Activated CD4-positive, alpha-beta memory T cell treated with anti-CD3 and anti-CD28 coated beads, Interleukin-2, amount 10 ng/mL, durations not matched to agents 7 days and 5 days (primary cell): ENCODE measurements around the gene TOGARAM2. TPM values are rescaled to one million over a fixed set of nuclear protein-coding genes. Genes with fewer than 3 reads are reported as not detected.
"Not testable (repeated sequence)": the region's sequence is repeated elsewhere in the genome, so short reads cannot be mapped to it uniquely, and the experiment has no call there.

Source experiments
- CTCF ChIA-PET: fragments of 350-600 bp; sonication (Branson Sonifier 250); formaldehyde crosslinking; loops from one replicate; lab custom pipeline; 2021; ENCODE audit warnings: antibody characterized with exemption, inconsistent platforms; lab: Charles Lee
- POLR2A ChIA-PET: fragments of 350-600 bp; sonication (Branson Sonifier 250); formaldehyde crosslinking; loops from one replicate; lab custom pipeline; 2021; ENCODE audit warnings: antibody characterized with exemption; lab: Charles Lee
- DNase-seq: peaks from one replicate; pipeline ENCODE4 v3.0.0-alpha.2; 2020
- H3K27ac Mint-ChIP-seq: one replicate; pipeline ENCODE4 v1.8.0; 2021; ENCODE audit warnings: mild to moderate bottlenecking, mixed read lengths
- H3K27me3 Mint-ChIP-seq: one replicate; pipeline ENCODE4 v1.8.0; 2021; ENCODE audit warnings: mixed read lengths
- H3K36me3 Mint-ChIP-seq: one replicate; pipeline ENCODE4 v1.8.0; 2021; ENCODE audit warnings: low read depth, mixed read lengths
- H3K4me1 Mint-ChIP-seq: one replicate; pipeline ENCODE4 v1.8.0; 2021; ENCODE audit warnings: mixed read lengths
- H3K4me3 Mint-ChIP-seq: one replicate; pipeline ENCODE4 v1.8.0; 2021; ENCODE audit warnings: mild to moderate bottlenecking, mixed read lengths
- H3K9me3 Mint-ChIP-seq: one replicate; pipeline ENCODE4 v1.8.0; 2021; ENCODE audit warnings: mixed read lengths
- total RNA-seq, 2 experiments: library from RNA; stranded (reverse); gene quantifications; one replicate each; pipeline ENCODE4 v1.2.3, GENCODE V29; 2021

Gene TOGARAM2
- total RNA-seq, 2 experiments from 2014 or later = 8.9 to 10.3 TPM

DNA sequence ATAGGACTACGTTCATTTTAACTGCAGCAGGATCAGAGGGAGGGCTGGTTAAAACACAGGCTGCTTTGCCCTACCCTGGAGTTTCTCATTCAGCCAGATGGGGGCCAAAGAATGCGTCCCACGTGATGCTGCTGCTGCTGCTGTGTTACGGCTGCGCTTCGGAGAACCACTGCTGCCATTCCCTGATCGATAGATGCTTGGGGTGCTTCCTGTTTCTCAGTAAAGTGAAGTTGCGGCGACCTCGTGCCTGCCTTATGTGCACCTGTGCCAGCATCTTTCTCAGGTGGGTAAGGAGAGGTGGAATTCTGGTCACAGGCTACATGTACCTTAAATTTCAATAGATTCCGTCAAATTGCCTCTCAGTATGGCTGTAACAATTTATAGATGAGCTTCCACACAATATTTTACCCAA, 24.7 kb upstream of the TOGARAM2 start:
- ChIA-PET CTCF (interaction anchor here (0.6 to 1.9 kb wide), 16 partner anchors 9 to 352 kb away, joined by 3 to 10 read pairs (median 3); partner anchors contain the start of gene TRMT61B), POLR2A (interaction anchor here (0.8 to 1.9 kb wide), 2 partner anchors 62 to 146 kb away, joined by 3 to 4 read pairs; partner anchors contain the start of genes SPDYA and WDR43)
- peak; percentile 40 for DNase-seq
- H3K36me3 Mint-ChIP-seq = no peaks in the 10 kb centered on the region
- H3K4me1 Mint-ChIP-seq = peaks cover 8% of the 10 kb centered on the region
- no peak overlapping the region for H3K27ac Mint-ChIP-seq
- peaks cover 3% of the 10 kb centered on the region for H3K27me3 Mint-ChIP-seq
- no peak overlapping the region for H3K4me3 Mint-ChIP-seq
- H3K9me3 Mint-ChIP-seq = no peaks in the 10 kb centered on the region

DNA sequence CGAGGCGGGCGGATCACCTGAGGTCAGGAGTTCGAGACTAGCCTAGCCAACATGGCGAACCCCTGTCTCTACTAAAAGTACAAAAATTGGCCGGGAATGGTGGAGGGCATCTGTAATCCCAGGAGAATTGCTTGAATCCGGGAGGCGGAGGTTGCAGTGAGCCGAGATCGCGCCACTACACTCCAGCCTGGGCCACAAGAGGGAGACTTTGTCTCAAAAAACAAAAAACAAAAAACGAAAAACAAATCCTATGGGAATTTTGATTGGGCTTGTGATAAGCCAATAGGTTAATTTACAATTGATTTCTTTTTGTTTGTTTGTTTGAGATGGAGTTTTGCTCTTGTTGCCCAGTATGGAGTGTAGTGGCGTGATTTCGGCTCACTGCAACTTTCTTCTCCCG, 24.2 kb upstream of the TOGARAM2 start:
- Mint-ChIP-seq H3K4me3 (no peak overlapping the region), H3K27me3 (peaks cover 3% of the 10 kb centered on the region), H3K36me3 (no peaks in the 10 kb centered on the region), H3K27ac (no peak overlapping the region), H3K4me1 (peaks cover 8% of the 10 kb centered on the region), H3K9me3 (no peaks in the 10 kb centered on the region)
- POLR2A ChIA-PET = interaction anchor here (1.9 kb wide), 1 partner anchor 63 kb away, joined by 4 read pairs; the partner anchor contains the start of gene WDR43
- CTCF ChIA-PET = interaction anchor here (1.0 to 1.9 kb wide), 10 partner anchors 20 to 352 kb away, joined by 3 to 10 read pairs (median 4); partner anchors contain the start of gene TRMT61B
- DNase-seq = no peak

DNA sequence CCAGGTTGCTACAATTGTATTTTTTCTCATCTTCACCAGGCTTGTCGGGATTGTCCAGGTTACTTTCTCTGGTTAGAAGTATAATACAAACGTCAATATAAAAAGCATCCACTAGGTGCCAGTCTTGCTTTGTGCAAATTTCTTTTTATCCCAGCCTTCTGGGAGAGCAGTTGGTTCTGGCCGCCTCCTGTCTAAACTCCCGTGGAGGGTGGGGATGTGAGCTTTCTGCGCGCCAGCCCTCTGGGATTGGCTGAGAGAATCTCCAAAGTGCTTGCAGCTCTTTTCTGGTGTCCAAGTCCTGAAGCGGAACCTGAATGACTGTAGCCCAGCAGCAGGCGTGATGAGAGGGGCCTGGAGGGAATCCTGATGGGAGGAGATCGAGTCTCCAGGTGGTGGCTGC, 22.4 kb upstream of the TOGARAM2 start:
- Mint-ChIP-seq H3K27me3 (peaks cover 3% of the 10 kb centered on the region), H3K36me3 (no peaks in the 10 kb centered on the region), H3K4me3 (no peak overlapping the region), H3K9me3 (no peaks in the 10 kb centered on the region), H3K27ac (no peak overlapping the region), H3K4me1 (peaks cover 8% of the 10 kb centered on the region)
- peak; percentile 50 for DNase-seq
- POLR2A ChIA-PET = interaction anchor here (0.9 to 1.3 kb wide), 2 partner anchors 53 to 56 kb away, joined by 3 to 8 read pairs; no protein-coding TSS in a partner anchor
- CTCF ChIA-PET = interaction anchor here (0.8 to 2.4 kb wide), 15 partner anchors 9 to 350 kb away, joined by 3 to 15 read pairs (median 5); no protein-coding TSS in a partner anchor

DNA sequence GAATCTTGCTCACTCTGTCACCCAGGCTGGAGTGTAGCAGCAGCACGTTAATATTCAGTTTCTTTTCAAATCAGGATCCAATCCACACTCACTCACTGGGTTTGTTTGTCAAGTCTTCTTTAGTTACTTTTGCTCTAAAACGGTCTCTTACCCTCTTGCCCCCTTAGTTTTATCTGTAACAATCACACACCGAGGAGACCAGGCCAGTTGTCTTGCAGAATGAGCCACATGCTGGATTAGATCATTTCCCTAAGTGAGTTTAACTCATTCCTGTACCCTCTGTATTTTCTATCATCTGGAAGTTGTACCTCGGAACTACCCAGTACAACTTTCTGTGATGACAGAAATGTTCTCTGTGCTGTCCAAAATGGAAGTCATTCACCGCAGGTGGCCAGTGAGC, 20.7 kb upstream of the TOGARAM2 start:
- Mint-ChIP-seq H3K27me3 (peaks cover 3% of the 10 kb centered on the region), H3K4me1 (peaks cover 8% of the 10 kb centered on the region), H3K9me3 (no peaks in the 10 kb centered on the region), H3K27ac (no peak overlapping the region), H3K4me3 (no peak overlapping the region), H3K36me3 (no peaks in the 10 kb centered on the region)
- DNase-seq = no peak
- CTCF ChIA-PET = interaction anchor here (1.0 to 1.2 kb wide), 2 partner anchors 237 to 240 kb away, joined by 3 read pairs; no protein-coding TSS in a partner anchor
- POLR2A ChIA-PET = no interaction called here

DNA sequence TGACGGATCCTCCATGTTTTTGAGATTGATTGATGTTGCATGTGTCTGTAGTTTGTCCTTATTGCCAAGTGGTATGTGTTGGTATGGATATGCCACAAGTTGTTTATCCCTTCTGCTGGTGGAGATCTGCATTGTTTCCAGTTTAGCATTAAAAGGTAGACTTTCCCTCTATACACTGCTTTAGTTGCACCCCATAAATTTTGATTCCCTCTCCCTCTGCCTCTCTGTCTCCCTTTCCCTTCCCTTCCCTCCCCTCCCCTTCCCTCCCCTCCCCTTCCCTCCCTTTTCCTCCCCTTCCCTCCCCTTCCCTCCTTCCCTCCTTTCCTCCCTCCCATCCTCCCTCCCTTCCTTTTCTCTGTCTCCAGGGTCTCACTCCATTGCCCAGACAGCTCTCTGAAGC, 18.6 kb upstream of the TOGARAM2 start:
- Mint-ChIP-seq H3K4me3 (no peak overlapping the region), H3K27me3 (peaks cover 2% of the 10 kb centered on the region), H3K9me3 (no peaks in the 10 kb centered on the region), H3K4me1 (peaks cover 3% of the 10 kb centered on the region), H3K27ac (no peak overlapping the region), H3K36me3 (no peaks in the 10 kb centered on the region)
- ChIA-PET POLR2A (no interaction called here), CTCF (no interaction called here)
- DNase-seq = no peak

DNA sequence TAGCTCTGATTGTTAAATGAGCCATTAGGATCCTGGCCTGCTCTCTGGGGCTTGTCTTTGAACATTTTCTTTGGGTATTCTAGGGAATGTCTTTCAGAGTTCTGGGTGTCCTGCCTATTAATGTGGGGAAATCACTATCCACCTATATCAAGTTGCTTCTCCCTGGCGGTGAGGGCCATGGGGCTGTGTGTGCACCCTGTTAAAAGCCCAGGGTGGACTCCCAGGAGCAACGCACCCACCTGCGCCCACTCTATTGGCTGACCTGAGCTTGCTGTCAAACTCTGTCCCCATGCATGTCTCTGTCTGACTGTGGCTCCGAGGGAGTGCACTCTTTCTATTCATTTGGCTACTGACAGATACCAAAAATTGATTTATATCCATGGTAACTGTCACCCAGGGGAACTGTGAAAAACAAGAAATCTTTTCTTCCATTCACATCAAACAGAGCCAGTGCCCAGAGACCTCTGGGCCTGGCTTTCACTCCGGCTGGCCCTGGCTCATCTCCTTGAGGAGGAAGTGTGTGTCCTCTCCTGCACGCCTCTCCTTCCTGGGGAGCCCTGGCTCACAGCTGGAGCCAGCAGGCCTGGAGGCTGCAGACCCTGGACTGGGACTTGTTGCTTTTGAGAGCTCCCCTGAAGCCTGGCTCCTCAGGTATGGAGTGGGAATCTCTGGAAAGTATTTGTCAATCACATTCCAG, 10.5 kb upstream of the TOGARAM2 start:
- Mint-ChIP-seq H3K36me3 (no peaks in the 10 kb centered on the region), H3K4me3 (no peak overlapping the region), H3K27me3 (peaks cover 1% of the 10 kb centered on the region), H3K27ac (no peak overlapping the region), H3K4me1 (peaks cover 7% of the 10 kb centered on the region), H3K9me3 (no peaks in the 10 kb centered on the region)
- DNase-seq = no peak
- POLR2A ChIA-PET = interaction anchor here (0.6 kb wide), 1 partner anchor 45 kb away, joined by 3 read pairs; no protein-coding TSS in a partner anchor
- CTCF ChIA-PET = no interaction called here

DNA sequence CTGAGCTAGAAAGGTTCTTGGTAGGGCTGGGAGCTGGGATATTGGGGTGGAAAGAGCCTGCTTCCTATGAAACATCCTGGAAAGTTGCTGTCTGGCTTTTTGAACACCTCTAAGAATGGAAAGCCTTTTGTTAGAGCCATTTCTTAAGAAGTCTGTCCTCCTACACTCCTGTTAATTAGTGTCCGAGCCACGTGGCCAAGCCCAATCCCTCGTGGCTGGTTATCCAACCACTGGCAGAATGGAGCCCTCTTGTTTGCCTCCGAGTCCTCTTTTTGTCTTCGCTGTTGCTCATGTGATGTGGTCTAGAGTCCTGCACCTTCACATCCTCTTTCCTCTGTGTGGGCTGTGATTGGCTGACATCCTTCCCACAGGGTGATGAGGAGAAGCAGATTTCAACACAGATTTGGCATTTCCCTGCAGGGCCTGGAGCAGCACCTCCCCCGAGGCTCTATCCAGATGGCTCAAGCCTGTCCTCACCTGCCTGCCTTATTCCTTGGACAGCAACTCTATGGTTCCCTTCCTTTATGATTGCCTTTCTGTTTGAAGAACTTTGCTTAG, 8.2 kb upstream of the TOGARAM2 start:
- Mint-ChIP-seq H3K4me3 (no peak overlapping the region), H3K27ac (no peak overlapping the region), H3K27me3 (no peaks in the 10 kb centered on the region), H3K9me3 (no peaks in the 10 kb centered on the region), H3K36me3 (no peaks in the 10 kb centered on the region), H3K4me1 (peaks cover 7% of the 10 kb centered on the region)
- POLR2A ChIA-PET = no interaction called here
- no peak for DNase-seq
- CTCF ChIA-PET = interaction anchor here (1.0 kb wide), 1 partner anchor 110 kb away, joined by 4 read pairs; no protein-coding TSS in a partner anchor

DNA sequence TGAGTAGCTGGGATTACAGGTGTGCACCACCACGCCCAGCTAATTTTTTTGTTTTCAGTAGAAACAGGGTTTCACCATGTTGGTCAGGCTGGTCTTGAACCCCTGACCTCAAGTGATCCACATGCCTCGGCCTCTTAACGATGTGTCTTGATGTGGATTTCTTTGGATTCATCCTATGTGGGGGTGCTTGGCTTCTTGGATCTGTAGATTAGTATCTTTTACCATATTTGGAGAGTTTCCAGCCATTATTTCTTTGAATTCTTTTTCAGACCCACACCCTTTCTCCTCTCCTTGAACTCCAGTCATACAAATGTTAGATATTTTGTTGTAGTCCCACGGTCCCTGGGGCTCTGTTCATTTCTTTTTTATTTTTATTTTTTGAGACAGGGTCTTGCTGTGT, 6.8 kb upstream of the TOGARAM2 start:
- no peaks in the 10 kb centered on the region for H3K36me3 Mint-ChIP-seq
- H3K27ac Mint-ChIP-seq = no peak overlapping the region
- H3K4me3 Mint-ChIP-seq = no peak overlapping the region
- no peak for DNase-seq
- H3K9me3 Mint-ChIP-seq = no peaks in the 10 kb centered on the region
- H3K27me3 Mint-ChIP-seq = no peaks in the 10 kb centered on the region
- ChIA-PET POLR2A (no interaction called here), CTCF (no interaction called here)
- peaks cover 7% of the 10 kb centered on the region for H3K4me1 Mint-ChIP-seq

DNA sequence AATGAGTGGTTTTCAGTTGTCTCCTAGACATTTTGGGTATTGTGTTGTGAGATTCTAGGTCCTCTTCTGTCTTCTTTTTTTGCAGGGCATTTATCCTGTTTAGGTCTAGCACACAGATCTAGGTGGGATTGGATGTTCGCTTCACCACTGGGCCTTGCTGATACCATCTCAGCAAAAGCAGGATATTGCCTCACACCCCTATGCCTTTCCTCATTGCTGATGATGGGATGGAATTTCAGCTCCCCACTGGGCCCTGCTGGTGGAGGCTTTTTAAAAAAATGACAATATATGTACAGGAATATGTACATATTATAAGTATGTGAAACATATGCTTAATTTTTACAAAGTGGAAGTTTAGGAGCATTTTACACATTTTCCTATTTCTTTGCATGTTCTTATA, 5.4 kb upstream of the TOGARAM2 start:
- no peaks in the 10 kb centered on the region for H3K36me3 Mint-ChIP-seq
- no peak overlapping the region for H3K4me3 Mint-ChIP-seq
- H3K27ac Mint-ChIP-seq = no peak overlapping the region
- CTCF ChIA-PET = no interaction called here
- H3K9me3 Mint-ChIP-seq = no peaks in the 10 kb centered on the region
- POLR2A ChIA-PET = no interaction called here
- H3K27me3 Mint-ChIP-seq = no peaks in the 10 kb centered on the region
- DNase-seq = no peak
- H3K4me1 Mint-ChIP-seq = peaks cover 7% of the 10 kb centered on the region

DNA sequence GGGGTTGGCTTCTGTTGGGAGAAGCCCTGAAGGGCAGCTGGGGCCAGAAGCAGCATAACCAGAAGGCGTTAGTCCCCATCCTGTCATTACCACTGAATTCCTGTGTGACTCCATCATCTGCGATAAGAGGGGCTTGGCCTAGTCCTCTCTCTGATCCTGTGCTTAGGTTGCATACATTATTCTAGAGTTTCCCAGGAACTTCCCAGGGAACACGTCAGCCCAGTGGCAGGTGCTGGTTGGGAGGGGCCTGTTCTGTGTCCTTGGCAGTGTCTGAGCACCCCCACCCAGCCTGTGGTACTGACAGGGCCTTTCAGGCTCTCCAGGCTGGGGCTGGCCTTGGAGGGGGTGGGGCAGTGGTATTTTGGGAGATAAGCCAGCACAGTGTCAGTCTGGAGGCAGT, 4.5 kb upstream of the TOGARAM2 start:
- no peak for DNase-seq
- H3K27me3 Mint-ChIP-seq = no peaks in the 10 kb centered on the region
- H3K4me3 Mint-ChIP-seq = no peak overlapping the region
- H3K9me3 Mint-ChIP-seq = no peaks in the 10 kb centered on the region
- no peak overlapping the region for H3K27ac Mint-ChIP-seq
- ChIA-PET POLR2A (interaction anchor here (1.0 kb wide), 1 partner anchor 35 kb away, joined by 5 read pairs; no protein-coding TSS in a partner anchor), CTCF (no interaction called here)
- no peaks in the 10 kb centered on the region for H3K36me3 Mint-ChIP-seq
- H3K4me1 Mint-ChIP-seq = peaks cover 7% of the 10 kb centered on the region

DNA sequence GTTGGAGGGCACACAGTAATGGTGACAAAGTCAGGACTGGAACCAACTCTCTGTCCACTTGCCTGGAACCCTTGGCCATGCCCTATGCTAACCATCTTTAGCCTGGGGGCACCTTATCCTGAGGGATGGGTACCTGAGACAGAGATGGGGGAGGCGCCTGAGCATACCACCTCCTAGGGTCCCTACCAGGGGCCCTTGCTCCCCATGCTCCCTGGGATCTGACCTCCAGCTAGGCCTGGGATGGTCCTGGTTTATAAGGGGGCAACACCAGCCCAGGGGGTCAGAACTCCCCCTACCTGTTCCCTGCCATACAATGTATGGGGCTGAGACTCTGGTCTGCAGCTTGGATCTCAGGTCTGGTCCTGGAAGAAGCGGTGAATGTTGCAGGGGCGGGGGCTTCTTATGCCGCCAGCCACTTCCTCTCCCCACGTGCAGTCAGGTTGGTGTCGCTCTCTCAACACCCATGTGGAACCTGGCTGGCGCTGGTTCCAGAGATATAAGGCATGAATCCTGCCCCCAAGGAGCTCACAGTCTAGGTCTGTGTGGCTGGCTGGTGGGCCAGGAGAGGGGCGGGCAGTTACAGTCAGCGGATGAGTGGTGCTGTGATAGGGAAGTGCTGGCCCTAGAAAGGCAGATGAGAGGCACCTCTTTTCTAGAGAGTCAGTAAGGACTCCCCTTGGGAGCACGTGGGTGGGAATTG, 3.8 kb upstream of the TOGARAM2 start:
- ChIA-PET CTCF (no interaction called here), POLR2A (interaction anchor here (1.0 kb wide), 1 partner anchor 34 kb away, joined by 5 read pairs; no protein-coding TSS in a partner anchor)
- Mint-ChIP-seq H3K4me1 (peaks cover 7% of the 10 kb centered on the region), H3K4me3 (no peak overlapping the region), H3K36me3 (no peaks in the 10 kb centered on the region), H3K27me3 (no peaks in the 10 kb centered on the region), H3K27ac (no peak overlapping the region), H3K9me3 (no peaks in the 10 kb centered on the region)
- DNase-seq = no peak

DNA sequence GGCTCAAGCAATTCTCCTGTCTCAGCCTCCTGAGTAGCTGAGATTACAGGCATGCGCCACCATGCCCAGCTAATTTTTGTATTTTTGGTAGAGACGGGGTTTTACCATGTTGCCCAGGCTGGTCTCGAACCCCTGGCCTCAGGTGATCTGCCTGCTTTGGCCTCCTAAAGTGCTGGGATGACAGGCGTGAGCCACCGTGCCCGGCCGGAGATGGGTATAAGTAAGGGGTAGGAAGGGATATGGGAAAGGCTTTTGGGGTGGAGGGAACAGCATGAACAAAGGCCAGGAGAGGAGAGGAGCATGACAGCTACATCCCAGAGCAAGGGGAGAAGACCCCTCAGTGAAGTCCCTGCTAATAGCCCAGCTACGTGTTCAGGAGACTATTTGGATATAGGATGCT, 3.1 kb upstream of the TOGARAM2 start:
- H3K27me3 Mint-ChIP-seq, H3K9me3 Mint-ChIP-seq, H3K36me3 Mint-ChIP-seq, DNase-seq, CTCF ChIA-PET, H3K4me3 Mint-ChIP-seq, POLR2A ChIA-PET, H3K4me1 Mint-ChIP-seq, H3K27ac Mint-ChIP-seq: not testable (repeated sequence)

DNA sequence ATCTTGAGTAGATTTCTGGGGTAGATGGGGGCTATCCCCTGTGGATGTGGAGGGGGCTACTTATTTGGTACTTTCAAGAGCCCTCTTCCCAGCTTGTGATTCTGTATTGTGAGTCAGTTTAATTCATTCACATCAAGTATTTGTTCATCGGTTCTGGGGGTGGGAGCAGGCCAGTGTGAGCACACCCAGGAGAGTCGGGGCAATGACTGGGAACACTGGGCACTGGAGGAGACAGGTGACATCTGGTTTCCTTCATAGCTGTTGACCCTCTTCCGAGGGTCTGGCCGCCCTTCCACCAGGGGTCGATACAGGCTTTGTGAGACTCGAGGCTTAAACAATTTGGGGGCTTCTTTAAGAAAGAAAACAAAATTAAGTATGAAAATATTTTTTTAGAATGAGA, 2.5 kb upstream of the TOGARAM2 start:
- no peaks in the 10 kb centered on the region for H3K9me3 Mint-ChIP-seq
- no peaks in the 10 kb centered on the region for H3K4me1 Mint-ChIP-seq
- ChIA-PET CTCF (no interaction called here), POLR2A (no interaction called here)
- H3K27ac Mint-ChIP-seq = no peak overlapping the region
- DNase-seq = no peak
- H3K27me3 Mint-ChIP-seq = no peaks in the 10 kb centered on the region
- H3K4me3 Mint-ChIP-seq = no peak overlapping the region
- no peaks in the 10 kb centered on the region for H3K36me3 Mint-ChIP-seq
